Renal cortical epithelial cell (primary cell): Measurements from ENCODE around the gene UROC1. TPM values are rescaled to one million over a fixed set of nuclear protein-coding genes. Genes with fewer than 3 reads are reported as not detected.
A peak's percentile ranks its signal among the peaks of the same experiment; 100 is the strongest.
"Not testable (repeated sequence)": the region's sequence is repeated elsewhere in the genome, so short reads cannot be mapped to it uniquely, and the experiment has no call there.

Source experiments
- DNase-seq: peaks from one replicate; pipeline ENCODE4 v3.0.0-alpha.2; 2011; ENCODE audit warnings: low read depth
- total RNA-seq: library from RNA; depleted of rRNA; stranded (reverse); fragments of >200 nt; gene quantifications from 2 replicates; pipeline ENCODE4 v1.2.3, GENCODE V29; 2014

The UROC1 gene
- total RNA-seq, 1 donor from 2014 or later: not detected

GRCh38 chr3:126546549-126547239 lies 29.1 kb upstream of the UROC1 start:
- no peak for DNase-seq

- DNase-seq: no peak
These were observed 28.4 kb upstream of the UROC1 start for GRCh38 chr3:126546013-126546412.

- DNase-seq: no peak
These were observed 28.0 kb upstream of the UROC1 start for GRCh38 chr3:126545544-126545943.

GRCh38 chr3:126544596-126545281 lies 27.2 kb upstream of the UROC1 start:
- DNase-seq: no peak

- no peak for DNase-seq
These were observed 26.0 kb upstream of the UROC1 start for GRCh38 chr3:126543457-126544061.

GRCh38 chr3:126542340-126543241 lies 25.0 kb upstream of the UROC1 start:
- no peak for DNase-seq

GRCh38 chr3:126541628-126542339 lies 24.2 kb upstream of the UROC1 start:
- DNase-seq: no peak

- no peak for DNase-seq
These were observed 23.5 kb upstream of the UROC1 start for GRCh38 chr3:126540951-126541627.

GRCh38 chr3:126540342-126540849 lies 22.8 kb upstream of the UROC1 start:
- DNase-seq: peak; percentile 91

GRCh38 chr3:126539558-126540250 lies 22.1 kb upstream of the UROC1 start:
- no peak for DNase-seq

- DNase-seq: no peak
These were observed 21.4 kb upstream of the UROC1 start for GRCh38 chr3:126538966-126539365.

- no peak for DNase-seq
These were observed 20.7 kb upstream of the UROC1 start for GRCh38 chr3:126538316-126538715.

GRCh38 chr3:126537730-126538281 lies 20.2 kb upstream of the UROC1 start:
- no peak for DNase-seq

GRCh38 chr3:126537116-126537729 lies 19.6 kb upstream of the UROC1 start:
- no peak for DNase-seq

- no peak for DNase-seq
These were observed 18.6 kb upstream of the UROC1 start for GRCh38 chr3:126536126-126536525.

GRCh38 chr3:126535636-126536035 lies 18.1 kb upstream of the UROC1 start:
- no peak for DNase-seq

- not testable (repeated sequence) for DNase-seq
These were observed 17.1 kb upstream of the UROC1 start for GRCh38 chr3:126534716-126535115.

GRCh38 chr3:126533506-126533905 lies 15.9 kb upstream of the UROC1 start:
- DNase-seq: no peak

GRCh38 chr3:126531051-126531330 lies 13.4 kb upstream of the UROC1 start:
- no peak for DNase-seq
